ENCODE results near the gene NR4A2.

- TF ChIP-seq CTCF (IDR thresholded peaks at IDR 0.05), result no peak
- no peak for TF ChIP-seq POLR2A (IDR thresholded peaks at IDR 0.05)
These were observed 14.2 kb upstream of the NR4A2 start for GRCh38 chr2:156346731-156347130.

Measured in esophagus squamous epithelium (tissue), 4 donors.